Lung (tissue), 12 donors: ENCODE data around the gene RBM26. TPM values are rescaled to one million over a fixed set of nuclear protein-coding genes. Genes with fewer than 3 reads are reported as not detected.

Experiments used
- ATAC-seq: fragments of 200-7000 bp; cut with Tn5 transposase; one replicate; pipeline ENCODE4 v1.9.1; 2020; ENCODE audit warnings: moderate number of reproducible peaks; ENCODE audit not compliant: insufficient read depth, low FRiP score
- DNase-seq, 3 donors: peaks; one replicate each; pipeline ENCODE4 v3.0.0-alpha.2; 2013 to 2017
- H3K27ac ChIP-seq, 2 donors: one replicate each; pipeline ENCODE4 v1.5.1; 2013; ENCODE audit warnings: mild to moderate bottlenecking in 2 of 2, moderate library complexity in 2 of 2, control low read depth in 1 of 2, inconsistent platforms in 1 of 2, low read depth in 1 of 2, low read length in 1 of 2
- H3K27me3 ChIP-seq, 3 donors: one replicate each; pipeline ENCODE4 v1.5.1; 2013; ENCODE audit warnings: low read length in 2 of 3; ENCODE audit not compliant: control insufficient read depth in 3 of 3, insufficient read depth in 3 of 3
- H3K36me3 ChIP-seq, 4 donors: one replicate each; pipeline ENCODE4 v1.5.1; 2013; ENCODE audit warnings: low read length in 4 of 4, mild to moderate bottlenecking in 1 of 4, moderate library complexity in 1 of 4; ENCODE audit not compliant: control insufficient read depth in 4 of 4, insufficient read depth in 4 of 4
- H3K4me1 ChIP-seq, 5 donors: one replicate each; pipeline ENCODE4 v1.5.1; 2013; ENCODE audit warnings: low read length in 5 of 5, mild to moderate bottlenecking in 2 of 5, moderate library complexity in 1 of 5; ENCODE audit not compliant: control insufficient read depth in 5 of 5, insufficient read depth in 5 of 5
- H3K4me3 ChIP-seq: one replicate; pipeline ENCODE4 v1.5.1; 2013; ENCODE audit warnings: mild to moderate bottlenecking, control low read depth, moderate library complexity
- H3K9ac ChIP-seq, 2 donors: one replicate each; pipeline ENCODE4 v1.5.1; 2013; ENCODE audit warnings: low read length in 2 of 2, control low read depth in 1 of 2; ENCODE audit not compliant: insufficient read depth in 1 of 2
- H3K9me3 ChIP-seq, 4 donors: one replicate each; pipeline ENCODE4 v1.5.1; 2013; ENCODE audit warnings: low read length in 3 of 4, mild to moderate bottlenecking in 1 of 4, moderate library complexity in 1 of 4; ENCODE audit not compliant: control insufficient read depth in 4 of 4, insufficient read depth in 3 of 4
- CTCF ChIP-seq: IDR thresholded peaks from 2 replicates; pipeline ENCODE4 v1.5.1; 2012; ENCODE audit warnings: mild to moderate bottlenecking; ENCODE audit errors: control extremely low read depth, extremely low read depth
- WGBS, 2 donors: extraction: QIAGEN DNeasy Blood & Tissue Kit; methylation state at CpG; one replicate each; pipeline ENCODE4 v1.1.7; 2013; 5-methylcytosine and 5-hydroxymethylcytosine counted together
- polyA plus RNA-seq, 2 donors: library from polyadenylated mRNA; stranded (reverse); fragments of 200-250 nt; gene quantifications; one replicate each; pipeline ENCODE4 v1.2.1, GENCODE V29; 2013
- total RNA-seq, 2 donors: library from RNA; depleted of rRNA in 1 of 2; stranded (reverse); fragments of >200 nt in 1 of 2; gene quantifications; one replicate each; pipeline ENCODE4 v1.2.1, GENCODE V29; 2014 to 2021
- donor health status: control.
- donor health status: control.
- donor health status: Bipolar disorder and iron deficiency.
- donor health status: healthy.
- donor health status: DM: yes; HTN: yes; CAD: no.

RBM26 gene
- total and polyA plus RNA-seq, 4 donors = 12.9 to 91.8 (median 32.3) TPM

GRCh38 chr13:79389026-79389425, 17.0 kb downstream of the RBM26 start:
- H3K27me3 ChIP-seq = no peaks in the 10 kb centered on the region
- no peak for DNase-seq
- H3K27ac ChIP-seq = no peak overlapping the region
- no peak for ATAC-seq
- no peak for TF ChIP-seq CTCF
- H3K4me3 ChIP-seq = no peak overlapping the region
- H3K9me3 ChIP-seq = no peaks in the 10 kb centered on the region
- H3K4me1 ChIP-seq = peaks cover 0 to 19% (median 10%) of the 10 kb centered on the region in 5 donors
- H3K9ac ChIP-seq = no peak overlapping the region
- WGBS, 2 donors = 44 to 72% methylated on average over 1 of the region's 1 CpG
- peaks cover 0 to 5% (median 3%) of the 10 kb centered on the region in 4 donors for H3K36me3 ChIP-seq

GRCh38 chr13:79387853-79388252, 18.2 kb downstream of the RBM26 start:
- no peaks in the 10 kb centered on the region for H3K27me3 ChIP-seq
- H3K36me3 ChIP-seq = peaks cover 0 to 3% (median 0%) of the 10 kb centered on the region in 4 donors
- DNase-seq (no peak), ATAC-seq (no peak)
- H3K9ac ChIP-seq = no peak overlapping the region
- 88 to 90% methylated on average over 4 of the region's 4 CpGs for WGBS, 2 donors
- H3K9me3 ChIP-seq = no peaks in the 10 kb centered on the region
- H3K4me3 ChIP-seq = no peak overlapping the region
- no peak overlapping the region for H3K27ac ChIP-seq
- no peak for TF ChIP-seq CTCF
- peaks cover 0 to 14% (median under 1%) of the 10 kb centered on the region in 5 donors for H3K4me1 ChIP-seq

GRCh38 chr13:79386125-79386826, 19.8 kb downstream of the RBM26 start:
- Histone ChIP-seq H3K27me3 (no peaks in the 10 kb centered on the region), H3K9me3 (no peaks in the 10 kb centered on the region), H3K36me3 (peaks cover 0 to 3% (median 0%) of the 10 kb centered on the region in 4 donors), H3K4me1 (peaks cover 0 to 12% (median 0%) of the 10 kb centered on the region in 5 donors), H3K27ac (no peak overlapping the region), H3K9ac (no peak overlapping the region), H3K4me3 (no peak overlapping the region)
- ATAC-seq (no peak), DNase-seq (no peak)
- 64 to 87% methylated on average over 1 of the region's 1 CpG for WGBS, 2 donors
- TF ChIP-seq CTCF = no peak
